K562 (cell line): Measurements from ENCODE around the gene APBA2. TPM values are rescaled to one million over a fixed set of nuclear protein-coding genes. Genes with fewer than 3 reads are reported as not detected.

Experiments
- ATAC-seq: fragments of 200-7000 bp; cut with Tn5 transposase; 3 replicates; pipeline ENCODE4 v1.9.1; 2020; ENCODE audit warnings: moderate library complexity
- BruUV-seq: library from RNA; stranded (reverse); fragments of 400-500 nt; replicated peaks from 2 replicates; lab custom pipeline; 2021; lab: Mats Ljungman, UMichigan
- CTCF ChIA-PET: fragments of 300-600 bp; formaldehyde crosslinking; extraction: SDS; loops from one replicate; lab custom pipeline; 2021; ENCODE audit warnings: low intra/inter-chr PET ratio; lab: Yijun Ruan, JAX
- POLR2A ChIA-PET: fragments of 300-600, 350-650 bp; sonication (Branson Sonifier 250); formaldehyde crosslinking; extraction: SDS; loops from one replicate; lab custom pipeline; 2021; ENCODE audit warnings: antibody characterized with exemption, inconsistent platforms; lab: Yijun Ruan, JAX
- DNase-seq, 4 experiments: peaks; one replicate each; pipeline versions ENCODE4 v3.0.0 to v3.0.0-alpha.2; 2011 to 2018; ENCODE audit warnings: low spot score in 3 of 4, mixed read lengths in 3 of 4; ENCODE audit errors: extremely low read depth in 1 of 4
- FAIRE-seq: peaks from 2 replicates; lab custom pipeline; 2011; peaks lifted over from hg19 to GRCh38; lab: Jason Lieb, UNC
- H2AFZ ChIP-seq: 2 replicates; pipeline ENCODE4 v1.6.0; 2011; ENCODE audit warnings: low read depth, low read length, control low read depth, inconsistent platforms
- H3K27ac ChIP-seq: fragments of 200-600 bp; 3 replicates; pipeline ENCODE4 v1.8.0; 2011; ENCODE audit warnings: low read depth, mild to moderate bottlenecking, control low read depth, inconsistent platforms, low read length, moderate library complexity, mixed read lengths; ENCODE audit errors: extremely low read depth
- H3K27me3 ChIP-seq, 2 experiments: fragments of 300-600 bp in 1 of 2; 2 replicates in 1 of 2; 3 replicates in 1 of 2; pipeline versions ENCODE4 v1.6.0 to v1.8.0; 2011; ENCODE audit warnings: inconsistent platforms in 2 of 2, low read length in 2 of 2, mild to moderate bottlenecking in 1 of 2, mixed read lengths in 1 of 2, moderate library complexity in 1 of 2; ENCODE audit not compliant: control insufficient read depth in 2 of 2, insufficient read depth in 2 of 2
- H3K36me3 ChIP-seq: fragments of 300-600 bp; 3 replicates; pipeline ENCODE4 v1.8.0; 2011; ENCODE audit warnings: mild to moderate bottlenecking, low read length, inconsistent platforms; ENCODE audit not compliant: control insufficient read depth, insufficient read depth
- H3K4me1 ChIP-seq, 2 experiments: fragments of 200-600 bp in 1 of 2; replicated peaks in 1 of 2; 2 replicates in 1 of 2; 3 replicates in 1 of 2; pipeline versions ENCODE4 v1.5.1 to v1.8.0; 2011; ENCODE audit warnings: inconsistent platforms in 2 of 2, low read length in 2 of 2, mild to moderate bottlenecking in 1 of 2, mixed read lengths in 1 of 2, moderate library complexity in 1 of 2; ENCODE audit not compliant: control insufficient read depth in 2 of 2, insufficient read depth in 2 of 2
- H3K4me2 ChIP-seq: 2 replicates; pipeline ENCODE4 v1.6.1; 2011; ENCODE audit warnings: low read length, control low read depth, inconsistent platforms, mixed read lengths; ENCODE audit not compliant: insufficient read depth
- H3K4me3 ChIP-seq: fragments of 200-600 bp; sonication (generic), shearing (Covaris generic); 2 replicates; pipeline ENCODE4 v1.5.1; 2016; ENCODE audit warnings: control low read depth, inconsistent platforms
- H3K79me2 ChIP-seq: fragments of 200-600 bp; 3 replicates; pipeline ENCODE4 v1.8.0; 2011; ENCODE audit warnings: low read length, inconsistent platforms; ENCODE audit not compliant: control insufficient read depth, insufficient read depth
- H3K9ac ChIP-seq, 2 experiments: 2 replicates each; pipeline versions ENCODE4 v1.6.0 to v1.6.1; 2011; ENCODE audit warnings: low read depth in 2 of 2, low read length in 2 of 2, control low read depth in 1 of 2, inconsistent platforms in 1 of 2, mild to moderate bottlenecking in 1 of 2, mixed read lengths in 1 of 2; ENCODE audit not compliant: insufficient read depth in 1 of 2
- H3K9me1 ChIP-seq: one replicate; pipeline ENCODE4 v1.6.0; 2011; ENCODE audit warnings: inconsistent platforms, mild to moderate bottlenecking, low read length, moderate library complexity; ENCODE audit not compliant: control insufficient read depth, insufficient read depth
- H3K9me3 ChIP-seq: replicated peaks from 2 replicates; pipeline ENCODE4 v1.5.1; 2011; ENCODE audit warnings: low read depth, low read length, inconsistent platforms; ENCODE audit not compliant: control insufficient read depth, insufficient read depth
- H4K20me1 ChIP-seq: replicated peaks from 2 replicates; pipeline ENCODE4 v1.6.1; 2011; ENCODE audit warnings: low read length, inconsistent platforms, mixed read lengths; ENCODE audit not compliant: control insufficient read depth, insufficient read depth
- ADNP ChIP-seq: fragments of 200-800 bp; sonication (Bioruptor generic); IDR thresholded peaks from 2 replicates; pipeline ENCODE4 v1.6.1; 2016; ENCODE audit warnings: missing genetic modification characterization, missing compliant biosample characterization
- ARHGAP35 ChIP-seq: fragments of 450-650 bp; IDR thresholded peaks from 2 replicates; pipeline ENCODE4 v1.6.1; 2018; ENCODE audit not compliant: partially characterized antibody
- BCLAF1 ChIP-seq, 2 experiments: fragments of 450-650 bp in 1 of 2; IDR thresholded peaks; 2 replicates each; pipeline ENCODE4 v1.6.1; 2011 to 2017; ENCODE audit warnings: low read depth in 2 of 2, antibody characterized with exemption in 1 of 2, borderline replicate concordance in 1 of 2, low read length in 1 of 2, mild to moderate bottlenecking in 1 of 2, mixed read lengths in 1 of 2; ENCODE audit not compliant: control insufficient read depth in 1 of 2
- CBX5 ChIP-seq: IDR thresholded peaks from 2 replicates; pipeline ENCODE4 v1.6.1; 2014; ENCODE audit warnings: low read depth, borderline replicate concordance
- ELF4 ChIP-seq: fragments of 450-650 bp; formaldehyde crosslinking; IDR thresholded peaks from 2 replicates; pipeline ENCODE4 v1.4.0; 2022; ENCODE audit warnings: missing genetic modification characterization
- HDGF ChIP-seq: fragments of 450-650 bp; IDR thresholded peaks from 2 replicates; pipeline ENCODE4 v1.6.1; 2016
- KLF10 ChIP-seq: fragments of 250-450 bp; sonication (Bioruptor Pico); IDR thresholded peaks from 2 replicates; pipeline ENCODE4 v1.6.1; 2021; ENCODE audit warnings: matching md5 sums
- PHB2 ChIP-seq: fragments of 450-650 bp; IDR thresholded peaks from 2 replicates; pipeline ENCODE4 v1.6.1; 2017; ENCODE audit warnings: low read depth
- PHF21A ChIP-seq: fragments of 450-650 bp; IDR thresholded peaks from 2 replicates; pipeline ENCODE4 v1.6.1; 2017; ENCODE audit warnings: low read depth, borderline replicate concordance
- RFX1 ChIP-seq: fragments of 450-650 bp; IDR thresholded peaks from 2 replicates; pipeline ENCODE4 v1.6.1; 2016; ENCODE audit warnings: mild to moderate bottlenecking, moderate library complexity
- SMAD2 ChIP-seq: fragments of 150-350 bp; IDR thresholded peaks from 2 replicates; pipeline ENCODE4 v1.6.1; 2014; ENCODE audit warnings: low read depth, mild to moderate bottlenecking, low read length
- TRIM25 ChIP-seq: fragments of 450-650 bp; IDR thresholded peaks from 2 replicates; pipeline ENCODE4 v1.7.0; 2016; ENCODE audit warnings: borderline replicate concordance
- U2AF2 ChIP-seq: fragments of 200-400 bp; formaldehyde crosslinking; optimal IDR thresholded peaks from 2 replicates; pipeline ENCODE3; 2017; ENCODE audit warnings: low read depth, mild to moderate bottlenecking, low read length
- ZBTB17 ChIP-seq: fragments of 450-650 bp; formaldehyde crosslinking; IDR thresholded peaks from 2 replicates; pipeline ENCODE4 v1.4.0; 2020; ENCODE audit warnings: mild to moderate bottlenecking
- ZBTB7A ChIP-seq: IDR thresholded peaks from 2 replicates; pipeline ENCODE4 v1.6.1; 2011; ENCODE audit warnings: low read depth, mild to moderate bottlenecking, low read length, moderate library complexity, borderline replicate concordance; ENCODE audit not compliant: control insufficient read depth
- ZNF280A ChIP-seq: fragments of 450-650 bp; IDR thresholded peaks from 2 replicates; pipeline ENCODE4 v1.6.1; 2018; ENCODE audit warnings: mild to moderate bottlenecking, low read depth; ENCODE audit not compliant: partially characterized antibody
- WGBS: fragments of 100-300 bp; shearing (Covaris generic); methylation state at CpG from one replicate; pipeline ENCODE4 v1.1.6; 2016; ENCODE audit warnings: low coverage, mixed read lengths; ENCODE audit not compliant: insufficient coverage; ENCODE audit errors: missing lambda C conversion rate; 5-methylcytosine and 5-hydroxymethylcytosine counted together
- in situ Hi-C: fragments of 300-500 bp; cut with MboI; formaldehyde crosslinking; loops from 4 replicates; pipeline ENCODE4 v1.15.0; 2018; ENCODE audit warnings: inconsistent platforms, mixed read lengths
- intact Hi-C: fragments of 100-400 bp; cut with micrococcal nuclease; formaldehyde crosslinking; loops from 2 replicates; pipeline ENCODE4 v1.14.2; 2022
- polyA plus RNA-seq, 8 experiments: library from polyadenylated mRNA; depleted of rRNA in 4 of 8; stranded (reverse) in 5 of 8; unstranded in 3 of 8; fragments of >200 nt; fragmentation: Nextera tagmentation in 2 of 8; fragmentation: Illumina TruSeq in 1 of 8; extraction: Ambion mirVana in 2 of 8; extraction: Trizol in 1 of 8; gene quantifications; 2 replicates each; pipeline versions ENCODE4 v1.2.1 to v1.2.3, GENCODE V29; 2011 to 2014; ENCODE audit warnings: inconsistent platforms in 1 of 8, missing spikeins in 1 of 8
- total RNA-seq, 7 experiments: library from RNA; depleted of rRNA in 6 of 7; stranded (reverse); fragments of >200 nt in 6 of 7; fragmentation: Illumina TruSeq in 2 of 7; extraction: Trizol in 2 of 7; gene quantifications; 2 replicates each; pipeline versions ENCODE4 v1.2.1 to v1.2.3, GENCODE V29; 2011 to 2021; ENCODE audit warnings: low replicate concordance in 1 of 7

Gene APBA2
- total and polyA plus RNA-seq, 9 of the 15 experiments (the other 6 are each of a cell fraction or from before 2014, with no cell fraction given): 0.24 to 40.9 (median 25.2) TPM

DNA sequence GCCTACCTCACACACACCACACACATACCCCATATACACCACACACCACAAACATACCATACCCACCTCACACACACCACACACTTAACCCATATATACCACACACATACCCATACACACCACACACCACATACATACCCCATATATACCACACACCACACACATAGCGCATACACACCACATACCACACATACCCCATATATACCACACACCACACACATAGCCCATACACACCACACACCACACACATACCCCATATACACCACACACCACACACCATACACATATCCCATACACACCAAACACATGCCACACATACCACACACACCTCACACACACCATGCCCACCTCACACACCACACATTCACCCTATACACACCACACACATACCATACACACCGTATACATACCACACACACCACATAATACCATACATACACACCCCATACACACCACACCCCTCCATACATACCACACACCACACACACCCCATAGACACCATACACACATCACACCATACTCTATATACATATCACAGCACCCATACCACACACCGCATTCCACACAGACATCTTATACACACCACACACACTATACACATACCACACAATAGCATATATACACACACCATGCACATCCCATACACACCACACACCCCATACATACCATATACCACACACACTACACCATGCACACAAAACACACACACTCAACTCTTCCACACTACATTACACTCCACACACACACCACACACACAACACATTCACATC, 29.5 kb downstream of the APBA2 start:
- peak overlapping the region; percentile 15; the same call in 1 of the 2 replicates for H2AFZ ChIP-seq
- CTCF ChIA-PET: no interaction called here
- no peaks in the 10 kb centered on the region for H3K9me1 ChIP-seq
- peak overlapping the region; percentile 76; the same call in 2 of the 3 replicates for H3K27ac ChIP-seq
- peak overlapping the region; percentile 60 for H3K4me2 ChIP-seq
- no TSS peak for BruUV-seq
- H3K79me2 ChIP-seq: peaks cover 68% of the 10 kb centered on the region
- no peak overlapping the region for H3K4me3 ChIP-seq
- DNase-seq (no peak), FAIRE-seq (no peak), ATAC-seq (no peak)
- H3K9ac ChIP-seq: peak overlapping the region; percentile 36 to 74; a peak in 2 of 4 replicates
- H4K20me1 ChIP-seq: no peaks in the 10 kb centered on the region; the same call in 1 of the 2 replicates
- in situ Hi-C loops: no loop called here
- peaks cover 47 to 59% of the 10 kb centered on the region in 2 experiments for H3K4me1 ChIP-seq
- 96% methylated on average over 3 of the region's 3 CpGs for WGBS
- no peaks in the 10 kb centered on the region for H3K27me3 ChIP-seq
- POLR2A ChIA-PET: interaction anchor here (2.0 kb wide), 1 partner anchor 33 kb away, joined by 4 read pairs; no protein-coding TSS in a partner anchor
- no peaks in the 10 kb centered on the region for H3K9me3 ChIP-seq
- peaks cover 10% of the 10 kb centered on the region for H3K36me3 ChIP-seq
- intact Hi-C loops: no loop called here
- TF ChIP-seq SMAD2: no peak
- peak; percentile 11 for TF ChIP-seq ZNF280A
- peak; percentile 23; the same call in 1 of the 2 replicates for TF ChIP-seq PHF21A
- TF ChIP-seq BCLAF1 (IDR thresholded peaks at IDR 0.05; ENCODE audit: borderline replicate concordance in 1 of 2, control insufficient read depth in 1 of 2, low read depth in 2 of 2, low read length in 1 of 2): no peak
- no peak for TF ChIP-seq ZBTB7A
- TF ChIP-seq ZBTB17 (CRISPR knock-in tag): no peak
- no peak for TF ChIP-seq CBX5
- TF ChIP-seq PHB2: 0 out of 2 replicates have a peak, but pooled peaks have one; percentile 7
- TF ChIP-seq U2AF2: no peak
- TF ChIP-seq RFX1: no peak
- TF ChIP-seq ARHGAP35: peak; percentile 1
- TF ChIP-seq HDGF: peak; percentile 82; the same call in 1 of the 2 replicates
- TF ChIP-seq ADNP (tag): peak; percentile 48; the same call in 1 of the 2 replicates
- no peak for TF ChIP-seq KLF10 (CRISPR knock-in tag)
- peak; percentile 15; the same call in 1 of the 2 replicates for TF ChIP-seq ELF4
- peak; percentile 14; the same call in 1 of the 2 replicates for TF ChIP-seq TRIM25
